ENCODE results near the gene LTBP3.

GRCh38 chr11:65489035-65489705 is 69.0 kb downstream of the LTBP3 start:
- TF ChIP-seq CTCF (IDR thresholded peaks at IDR 0.05) (peak in 1 of 6 experiments; percentile 10), POLR2A (IDR thresholded peaks at IDR 0.05) (peak in 1 of 2 donors; percentile 60)

All from adrenal gland (tissue), 5 donors.